ENCODE data around the gene NPHP3. TPM values are rescaled to one million over a fixed set of nuclear protein-coding genes. Genes with fewer than 3 reads are reported as not detected.
A peak's percentile ranks its signal among the peaks of the same experiment; 100 is the strongest.
"Not testable (repeated sequence)": the region's sequence is repeated elsewhere in the genome, so short reads cannot be mapped to it uniquely, and the experiment has no call there.

NPHP3 gene
- total and polyA plus RNA-seq, 4 donors, result 2.0 to 56.9 (median 39.2) TPM

GRCh38 chr3:132642539-132642847, 79.7 kb downstream of the NPHP3 start:
- WGBS, 2 donors, result 59 to 60% methylated on average over 2 of the region's 2 CpGs
- no peak for DNase-seq
- intact Hi-C loops (cut with DNase I), result loop anchor here (1.0 to 10.0 kb wide), 3 partner anchors 106 to 288 kb away; no protein-coding TSS in a partner anchor

GRCh38 chr3:132641837-132642538, 80.2 kb downstream of the NPHP3 start:
- 55 to 58% methylated on average over 5 of the region's 5 CpGs for WGBS, 2 donors
- Histone ChIP-seq H3K4me3 (ENCODE audit: low read length in 2 of 2) (no peak overlapping the region), H3K36me3 (ENCODE audit: control insufficient read depth in 1 of 2, insufficient read depth in 2 of 2, low read length in 1 of 2) (no peaks in the 10 kb centered on the region), H3K27ac (ENCODE audit: low read depth in 1 of 2, low read length in 2 of 2) (no peak overlapping the region), H3K9me3 (ENCODE audit: control insufficient read depth, low read length) (no peaks in the 10 kb centered on the region), H3K27me3 (ENCODE audit: control insufficient read depth in 1 of 2, insufficient read depth in 2 of 2, low read length in 1 of 2) (no peaks in the 10 kb centered on the region), H3K4me1 (ENCODE audit: control insufficient read depth in 1 of 2, insufficient read depth in 2 of 2, low read length in 2 of 2) (no peaks in the 10 kb centered on the region)
- no peak for DNase-seq
- intact Hi-C loops (cut with DNase I), result loop anchor here (1.0 to 10.0 kb wide), 3 partner anchors 106 to 287 kb away; no protein-coding TSS in a partner anchor
- peak; percentile 84 for ATAC-seq (ENCODE audit: low FRiP score)

More at GRCh38 chr3:132642539-132642847, 79.7 kb downstream of the NPHP3 start:
- H3K27ac ChIP-seq (ENCODE audit: low read depth in 1 of 2, low read length in 2 of 2), result no peak overlapping the region
- H3K9me3 ChIP-seq (ENCODE audit: control insufficient read depth, low read length), result no peaks in the 10 kb centered on the region
- no peaks in the 10 kb centered on the region for H3K27me3 ChIP-seq (ENCODE audit: control insufficient read depth in 1 of 2, insufficient read depth in 2 of 2, low read length in 1 of 2)
- H3K4me3 ChIP-seq (ENCODE audit: low read length in 2 of 2), result no peak overlapping the region
- ATAC-seq (ENCODE audit: low FRiP score), result no peak
- no peaks in the 10 kb centered on the region for H3K4me1 ChIP-seq (ENCODE audit: control insufficient read depth in 1 of 2, insufficient read depth in 2 of 2, low read length in 2 of 2)
- no peaks in the 10 kb centered on the region for H3K36me3 ChIP-seq (ENCODE audit: control insufficient read depth in 1 of 2, insufficient read depth in 2 of 2, low read length in 1 of 2)

- WGBS, 2 donors, result 85 to 90% methylated on average over 2 of the region's 2 CpGs
- H3K4me1 ChIP-seq (ENCODE audit: control insufficient read depth in 1 of 2, insufficient read depth in 2 of 2, low read length in 2 of 2); H3K27me3 ChIP-seq (ENCODE audit: control insufficient read depth in 1 of 2, insufficient read depth in 2 of 2, low read length in 1 of 2); H3K36me3 ChIP-seq (ENCODE audit: control insufficient read depth in 1 of 2, insufficient read depth in 2 of 2, low read length in 1 of 2); H3K9me3 ChIP-seq (ENCODE audit: control insufficient read depth, low read length); DNase-seq; H3K27ac ChIP-seq (ENCODE audit: low read depth in 1 of 2, low read length in 2 of 2); ATAC-seq (ENCODE audit: low FRiP score); H3K4me3 ChIP-seq (ENCODE audit: low read length in 2 of 2): not testable (repeated sequence)
- intact Hi-C loops (cut with DNase I), result loop anchor here in 1 of 2 donors (10.0 kb wide), 1 partner anchor 287 kb away; no protein-coding TSS in a partner anchor
Measured at GRCh38 chr3:132641427-132641826, 80.8 kb downstream of the NPHP3 start.

- Histone ChIP-seq H3K4me3 (ENCODE audit: low read length in 2 of 2) (no peak overlapping the region), H3K36me3 (ENCODE audit: control insufficient read depth in 1 of 2, insufficient read depth in 2 of 2, low read length in 1 of 2) (no peaks in the 10 kb centered on the region), H3K27ac (ENCODE audit: low read depth in 1 of 2, low read length in 2 of 2) (no peak overlapping the region), H3K9me3 (ENCODE audit: control insufficient read depth, low read length) (no peaks in the 10 kb centered on the region), H3K4me1 (ENCODE audit: control insufficient read depth in 1 of 2, insufficient read depth in 2 of 2, low read length in 2 of 2) (no peaks in the 10 kb centered on the region), H3K27me3 (ENCODE audit: control insufficient read depth in 1 of 2, insufficient read depth in 2 of 2, low read length in 1 of 2) (no peaks in the 10 kb centered on the region)
- ATAC-seq (ENCODE audit: low FRiP score), result no peak
- no peak for DNase-seq
- intact Hi-C loops (cut with DNase I), result no loop called here
Measured at GRCh38 chr3:132638706-132639105, 83.5 kb downstream of the NPHP3 start.

- ATAC-seq (ENCODE audit: low FRiP score), result no peak
- H3K36me3 ChIP-seq (ENCODE audit: control insufficient read depth in 1 of 2, insufficient read depth in 2 of 2, low read length in 1 of 2), result no peaks in the 10 kb centered on the region
- no peaks in the 10 kb centered on the region for H3K9me3 ChIP-seq (ENCODE audit: control insufficient read depth, low read length)
- WGBS, 2 donors, result 8 to 13% methylated on average over 1 of the region's 1 CpG
- H3K27me3 ChIP-seq (ENCODE audit: control insufficient read depth in 1 of 2, insufficient read depth in 2 of 2, low read length in 1 of 2), result no peaks in the 10 kb centered on the region
- no peaks in the 10 kb centered on the region for H3K4me1 ChIP-seq (ENCODE audit: control insufficient read depth in 1 of 2, insufficient read depth in 2 of 2, low read length in 2 of 2)
- intact Hi-C loops (cut with DNase I), result no loop called here
- H3K4me3 ChIP-seq (ENCODE audit: low read length in 2 of 2), result no peak overlapping the region
- DNase-seq, result no peak
- no peak overlapping the region for H3K27ac ChIP-seq (ENCODE audit: low read depth in 1 of 2, low read length in 2 of 2)
Measured at GRCh38 chr3:132637590-132637989, 84.6 kb downstream of the NPHP3 start.

GRCh38 chr3:132635052-132635451, 87.2 kb downstream of the NPHP3 start:
- Histone ChIP-seq H3K9me3 (ENCODE audit: control insufficient read depth, low read length) (no peaks in the 10 kb centered on the region), H3K4me3 (ENCODE audit: low read length in 2 of 2) (no peak overlapping the region), H3K36me3 (ENCODE audit: control insufficient read depth in 1 of 2, insufficient read depth in 2 of 2, low read length in 1 of 2) (no peaks in the 10 kb centered on the region), H3K27me3 (ENCODE audit: control insufficient read depth in 1 of 2, insufficient read depth in 2 of 2, low read length in 1 of 2) (no peaks in the 10 kb centered on the region), H3K4me1 (ENCODE audit: control insufficient read depth in 1 of 2, insufficient read depth in 2 of 2, low read length in 2 of 2) (no peaks in the 10 kb centered on the region), H3K27ac (ENCODE audit: low read depth in 1 of 2, low read length in 2 of 2) (no peak overlapping the region)
- DNase-seq, result no peak
- ATAC-seq (ENCODE audit: low FRiP score), result no peak
- intact Hi-C loops (cut with DNase I), result no loop called here

Other genes with a start within 250 kb of the NPHP3 start
- gene ACKR4, start 125.1 kb downstream of the NPHP3 start, total RNA-seq, result 10 to 100 TPM; 15.5 to 18.3 TPM
- 10 to 100 TPM; 12.9 to 24.3 TPM for gene ACKR4, start 125.1 kb downstream of the NPHP3 start, polyA plus RNA-seq
- 10 to 100 TPM; 31.9 to 52.4 TPM for gene ACAD11, start 62.6 kb downstream of the NPHP3 start, total RNA-seq
- gene ACAD11, start 62.6 kb downstream of the NPHP3 start, polyA plus RNA-seq, result 10 to 100 TPM; 10.0 to 89.6 TPM
- gene UBA5, start 62.1 kb downstream of the NPHP3 start, total RNA-seq, result 10 to 100 TPM; 34.4 to 37.7 TPM
- 10 to 100 TPM; 29.7 to 36.9 TPM for gene UBA5, start 62.1 kb downstream of the NPHP3 start, polyA plus RNA-seq

Measured in aorta (tissue), 5 donors.